Loucy (cell line): ENCODE measurements around the gene ZSWIM5.
"Not testable (repeated sequence)": the region's sequence is repeated elsewhere in the genome, so short reads cannot be mapped to it uniquely, and the experiment has no call there.

ENCODE experiments used
- H2AFZ ChIP-seq: fragments of 200-600 bp; sonication (generic); 2 replicates; pipeline ENCODE4 v1.6.0; 2016; ENCODE audit warnings: antibody characterized with exemption, mild to moderate bottlenecking, low read length, moderate library complexity
- H3F3A ChIP-seq: fragments of 200-600 bp; 2 replicates; pipeline ENCODE4 v1.6.0; 2016; ENCODE audit warnings: antibody characterized with exemption, low read depth, mild to moderate bottlenecking
- H3K27me3 ChIP-seq: fragments of 200-600 bp; sonication (generic); 2 replicates; pipeline ENCODE4 v1.6.1; 2014; ENCODE audit warnings: low read length, mild to moderate bottlenecking; ENCODE audit not compliant: insufficient read depth, poor library complexity, severe bottlenecking
- H3K36me3 ChIP-seq: fragments of 200-600 bp; sonication (generic); 2 replicates; pipeline ENCODE4 v1.6.1; 2016; ENCODE audit warnings: low read length; ENCODE audit not compliant: insufficient read depth
- H3K4me1 ChIP-seq: fragments of 200-600 bp; sonication (generic); 2 replicates; pipeline ENCODE4 v1.5.1; 2014; ENCODE audit warnings: low read length, mild to moderate bottlenecking; ENCODE audit not compliant: insufficient read depth, poor library complexity, severe bottlenecking
- H3K4me2 ChIP-seq: fragments of 200-600 bp; sonication (generic); 2 replicates; pipeline ENCODE4 v1.6.0; 2014; ENCODE audit warnings: antibody characterized with exemption, low read length, low read depth, mild to moderate bottlenecking; ENCODE audit not compliant: poor library complexity, severe bottlenecking
- H3K4me3 ChIP-seq: fragments of 200-600 bp; sonication (generic); 2 replicates; pipeline ENCODE4 v1.5.1; 2014; ENCODE audit warnings: low read length, mild to moderate bottlenecking, mixed read lengths; ENCODE audit not compliant: poor library complexity, severe bottlenecking
- H3K79me2 ChIP-seq: fragments of 200-600 bp; sonication (generic); 2 replicates; pipeline ENCODE4 v1.6.1; 2014; ENCODE audit warnings: low read length; ENCODE audit not compliant: insufficient read depth
- H3K9ac ChIP-seq: fragments of 200-600 bp; sonication (generic); 2 replicates; pipeline ENCODE4 v1.6.0; 2014; ENCODE audit warnings: mild to moderate bottlenecking, low read depth, low read length, moderate library complexity; ENCODE audit not compliant: poor library complexity, severe bottlenecking
- H3K9me2 ChIP-seq: fragments of 200-600 bp; sonication (generic); replicated peaks from 2 replicates; pipeline ENCODE4 v1.6.1; 2016; ENCODE audit warnings: low read depth, low read length, mixed read lengths
- H3K9me3 ChIP-seq: fragments of 200-600 bp; sonication (generic); 2 replicates; pipeline ENCODE4 v1.6.1; 2014; ENCODE audit warnings: mild to moderate bottlenecking, antibody characterized with exemption, low read length, low read depth; ENCODE audit not compliant: insufficient read depth
- H4K20me1 ChIP-seq: fragments of 200-600 bp; sonication (generic); 2 replicates; pipeline ENCODE4 v1.6.0; 2014; ENCODE audit warnings: antibody characterized with exemption, low read length, mild to moderate bottlenecking; ENCODE audit not compliant: insufficient read depth, poor library complexity, severe bottlenecking
- CTCF ChIP-seq: fragments of 200-600 bp; sonication (generic); conservative IDR thresholded peaks from 2 replicates; pipeline ENCODE4 v1.5.1; 2014; ENCODE audit warnings: mild to moderate bottlenecking, antibody characterized with exemption, low read length
- EZH2phosphoT487 ChIP-seq: fragments of 200-600 bp; IDR thresholded peaks from 2 replicates; pipeline ENCODE4 v1.6.1; 2018; ENCODE audit warnings: antibody characterized with exemption, mild to moderate bottlenecking, moderate library complexity, borderline replicate concordance

Gene ZSWIM5

GRCh38 chr1:45105486-45106155 lies 100.8 kb downstream of the ZSWIM5 start:
- not testable (repeated sequence) for H4K20me1 ChIP-seq, H3K27me3 ChIP-seq, H3K9ac ChIP-seq, H3K36me3 ChIP-seq, H3K4me1 ChIP-seq, H3K4me2 ChIP-seq, H3K9me2 ChIP-seq, H3K4me3 ChIP-seq, H3K79me2 ChIP-seq, H3K9me3 ChIP-seq, H2AFZ ChIP-seq, H3F3A ChIP-seq

GRCh38 chr1:45103534-45103933 lies 102.9 kb downstream of the ZSWIM5 start:
- Histone ChIP-seq H3F3A (no peaks in the 10 kb centered on the region), H3K4me3 (no peak overlapping the region), H3K9me2 (no peaks in the 10 kb centered on the region), H3K9ac (no peak overlapping the region), H3K27me3 (no peaks in the 10 kb centered on the region), H3K9me3 (no peaks in the 10 kb centered on the region), H3K4me2 (no peak overlapping the region), H3K36me3 (no peaks in the 10 kb centered on the region), H3K79me2 (no peaks in the 10 kb centered on the region), H4K20me1 (no peaks in the 10 kb centered on the region), H3K4me1 (no peaks in the 10 kb centered on the region), H2AFZ (no peak overlapping the region)
- TF ChIP-seq CTCF (no peak), EZH2phosphoT487 (no peak)

GRCh38 chr1:45101947-45102346 lies 104.5 kb downstream of the ZSWIM5 start:
- Histone ChIP-seq H3K27me3 (no peaks in the 10 kb centered on the region), H3K4me3 (no peak overlapping the region), H3K9me3 (no peaks in the 10 kb centered on the region), H4K20me1 (no peaks in the 10 kb centered on the region), H3K9ac (no peak overlapping the region), H3K79me2 (no peaks in the 10 kb centered on the region), H2AFZ (no peak overlapping the region), H3K36me3 (no peaks in the 10 kb centered on the region), H3K4me1 (no peaks in the 10 kb centered on the region), H3K4me2 (no peak overlapping the region), H3K9me2 (no peaks in the 10 kb centered on the region), H3F3A (no peaks in the 10 kb centered on the region)
- TF ChIP-seq EZH2phosphoT487 (no peak), CTCF (no peak)

GRCh38 chr1:45101528-45101927 lies 104.9 kb downstream of the ZSWIM5 start:
- not testable (repeated sequence) for H3K4me2 ChIP-seq, H3K36me3 ChIP-seq, H2AFZ ChIP-seq, H3K9me3 ChIP-seq, H3K79me2 ChIP-seq, H3K9me2 ChIP-seq, H4K20me1 ChIP-seq, H3K9ac ChIP-seq, H3K4me3 ChIP-seq, H3K27me3 ChIP-seq, H3F3A ChIP-seq, H3K4me1 ChIP-seq
